Measurements from ENCODE around the gene TTC7B.

The TTC7B gene

DNA sequence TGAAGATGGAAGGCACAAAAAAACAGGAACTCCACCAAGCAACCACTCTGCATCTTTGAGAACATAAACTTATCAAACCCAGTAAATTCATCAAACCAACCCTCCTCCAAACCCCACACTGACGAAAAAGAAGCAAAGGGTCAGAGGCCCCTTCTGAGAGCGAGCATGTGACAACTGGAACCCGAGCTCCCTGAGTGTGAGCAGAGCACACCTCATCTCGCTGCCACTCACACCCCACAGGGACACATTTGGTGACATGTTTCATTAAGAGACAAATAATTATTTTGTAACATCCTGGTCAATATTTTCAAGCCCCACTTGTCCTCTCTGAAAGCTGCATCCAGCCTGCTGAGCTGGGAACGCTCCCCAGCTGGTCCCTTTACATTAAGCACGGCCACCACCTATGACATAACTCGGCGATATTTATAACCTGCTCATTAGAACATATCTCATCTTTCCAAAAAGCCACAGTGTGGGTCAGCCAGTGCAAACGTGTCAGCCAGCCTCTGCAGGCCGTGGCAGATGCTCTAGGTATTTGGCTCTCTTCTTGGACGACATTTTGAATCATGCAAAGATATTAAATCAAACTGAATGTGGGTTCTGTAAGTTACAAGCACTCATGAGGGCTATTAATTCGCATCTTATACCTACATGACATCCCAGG lies 120.1 kb downstream of the TTC7B start:
- no peaks in the 10 kb centered on the region for H3K9me2 ChIP-seq (replicated peaks; ENCODE audit: insufficient read depth, low read length)
- H3K27ac ChIP-seq (ENCODE audit: low read depth, low read length), result no peak overlapping the region
- no peak overlapping the region for H2AFZ ChIP-seq (ENCODE audit: low read depth, low read length, severe bottlenecking)
- no peak overlapping the region for H3K4me3 ChIP-seq (ENCODE audit: insufficient read depth, low read length, poor library complexity, severe bottlenecking)
- H4K20me1 ChIP-seq (ENCODE audit: low read depth, low read length), result no peaks in the 10 kb centered on the region
- H3K4me2 ChIP-seq (ENCODE audit: low read depth, low read length, poor library complexity, severe bottlenecking), result no peak overlapping the region
- no peaks in the 10 kb centered on the region for H3K9me3 ChIP-seq (ENCODE audit: insufficient read depth, low read length)
- H3K9ac ChIP-seq (ENCODE audit: low read length), result no peak overlapping the region
- no peaks in the 10 kb centered on the region for H3K27me3 ChIP-seq (ENCODE audit: low read length)
- no peaks in the 10 kb centered on the region for H3F3A ChIP-seq (ENCODE audit: insufficient read depth)
- H3K79me2 ChIP-seq (ENCODE audit: insufficient read depth, low read length), result no peaks in the 10 kb centered on the region
- no peaks in the 10 kb centered on the region for H3K36me3 ChIP-seq (ENCODE audit: low read length)
- TF ChIP-seq EZH2phosphoT487 (conservative IDR thresholded peaks at IDR 0.05; ENCODE audit: low read length), result no peak
- TF ChIP-seq, protein P1, sequence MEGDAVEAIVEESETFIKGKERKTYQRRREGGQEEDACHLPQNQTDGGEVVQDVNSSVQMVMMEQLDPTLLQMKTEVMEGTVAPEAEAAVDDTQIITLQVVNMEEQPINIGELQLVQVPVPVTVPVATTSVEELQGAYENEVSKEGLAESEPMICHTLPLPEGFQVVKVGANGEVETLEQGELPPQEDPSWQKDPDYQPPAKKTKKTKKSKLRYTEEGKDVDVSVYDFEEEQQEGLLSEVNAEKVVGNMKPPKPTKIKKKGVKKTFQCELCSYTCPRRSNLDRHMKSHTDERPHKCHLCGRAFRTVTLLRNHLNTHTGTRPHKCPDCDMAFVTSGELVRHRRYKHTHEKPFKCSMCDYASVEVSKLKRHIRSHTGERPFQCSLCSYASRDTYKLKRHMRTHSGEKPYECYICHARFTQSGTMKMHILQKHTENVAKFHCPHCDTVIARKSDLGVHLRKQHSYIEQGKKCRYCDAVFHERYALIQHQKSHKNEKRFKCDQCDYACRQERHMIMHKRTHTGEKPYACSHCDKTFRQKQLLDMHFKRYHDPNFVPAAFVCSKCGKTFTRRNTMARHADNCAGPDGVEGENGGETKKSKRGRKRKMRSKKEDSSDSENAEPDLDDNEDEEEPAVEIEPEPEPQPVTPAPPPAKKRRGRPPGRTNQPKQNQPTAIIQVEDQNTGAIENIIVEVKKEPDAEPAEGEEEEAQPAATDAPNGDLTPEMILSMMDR (IDR thresholded peaks at IDR 0.05; ENCODE audit: insufficient read depth, low read length, poor library complexity, severe bottlenecking), result no peak

DNA sequence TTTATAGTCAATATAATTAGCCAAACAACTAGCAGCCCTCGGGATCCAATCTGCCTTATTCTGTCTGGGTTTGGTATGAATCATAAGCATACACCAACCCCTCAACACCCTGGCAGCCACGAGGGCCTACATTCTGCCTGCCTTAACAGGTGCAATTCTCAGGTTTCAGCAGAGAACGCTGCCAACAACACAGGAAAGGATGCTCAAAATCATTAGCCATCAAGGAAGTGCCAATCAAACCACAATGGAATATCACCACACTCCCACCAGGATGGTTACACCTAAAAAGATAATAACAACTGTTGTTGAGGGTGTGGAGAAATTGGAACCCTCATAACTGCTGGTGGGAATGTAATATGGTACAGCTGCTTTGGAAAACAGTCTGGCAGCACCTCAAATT lies 122.8 kb downstream of the TTC7B start:
- Histone ChIP-seq H3K9ac (ENCODE audit: low read length) (no peak overlapping the region), H3K4me2 (ENCODE audit: low read depth, low read length, poor library complexity, severe bottlenecking) (no peak overlapping the region), H3K27ac (ENCODE audit: low read depth, low read length) (no peak overlapping the region), H3F3A (ENCODE audit: insufficient read depth) (no peaks in the 10 kb centered on the region), H3K36me3 (ENCODE audit: low read length) (no peaks in the 10 kb centered on the region), H3K27me3 (ENCODE audit: low read length) (no peaks in the 10 kb centered on the region), H2AFZ (ENCODE audit: low read depth, low read length, severe bottlenecking) (no peak overlapping the region), H3K9me2 (replicated peaks; ENCODE audit: insufficient read depth, low read length) (no peaks in the 10 kb centered on the region), H4K20me1 (ENCODE audit: low read depth, low read length) (no peaks in the 10 kb centered on the region), H3K4me3 (ENCODE audit: insufficient read depth, low read length, poor library complexity, severe bottlenecking) (no peak overlapping the region), H3K79me2 (ENCODE audit: insufficient read depth, low read length) (no peaks in the 10 kb centered on the region), H3K9me3 (ENCODE audit: insufficient read depth, low read length) (no peaks in the 10 kb centered on the region)
- TF ChIP-seq EZH2phosphoT487 (conservative IDR thresholded peaks at IDR 0.05; ENCODE audit: low read length), result no peak
- TF ChIP-seq, protein P1 (IDR thresholded peaks at IDR 0.05; ENCODE audit: insufficient read depth, low read length, poor library complexity, severe bottlenecking), result no peak

DNA sequence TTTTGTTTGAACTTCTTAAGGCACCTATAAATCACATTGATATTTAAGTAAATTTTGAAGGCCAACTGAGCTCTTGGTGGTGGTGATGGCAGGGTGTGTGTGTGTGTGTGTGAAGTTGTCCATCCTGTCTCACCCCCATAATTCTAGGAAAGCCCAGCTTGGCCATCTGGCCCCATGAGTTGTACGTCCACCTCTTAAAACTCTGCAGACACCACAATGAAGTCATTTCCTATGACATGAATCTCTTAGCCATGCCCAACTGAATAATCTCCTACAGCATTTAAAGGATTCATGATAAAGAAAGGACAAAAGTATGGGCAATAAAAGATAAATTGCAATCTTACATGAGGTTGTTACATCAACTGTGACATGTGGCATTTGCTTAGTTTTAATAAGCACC lies 123.4 kb downstream of the TTC7B start:
- no peak overlapping the region for H3K4me2 ChIP-seq (ENCODE audit: low read depth, low read length, poor library complexity, severe bottlenecking)
- H3K9me3 ChIP-seq (ENCODE audit: insufficient read depth, low read length), result no peaks in the 10 kb centered on the region
- no peak for TF ChIP-seq EZH2phosphoT487 (conservative IDR thresholded peaks at IDR 0.05; ENCODE audit: low read length)
- H3K27ac ChIP-seq (ENCODE audit: low read depth, low read length), result no peak overlapping the region
- H3K79me2 ChIP-seq (ENCODE audit: insufficient read depth, low read length), result no peaks in the 10 kb centered on the region
- H3F3A ChIP-seq (ENCODE audit: insufficient read depth), result no peaks in the 10 kb centered on the region
- no peaks in the 10 kb centered on the region for H3K27me3 ChIP-seq (ENCODE audit: low read length)
- no peaks in the 10 kb centered on the region for H3K9me2 ChIP-seq (replicated peaks; ENCODE audit: insufficient read depth, low read length)
- no peaks in the 10 kb centered on the region for H4K20me1 ChIP-seq (ENCODE audit: low read depth, low read length)
- H2AFZ ChIP-seq (ENCODE audit: low read depth, low read length, severe bottlenecking), result no peak overlapping the region
- H3K9ac ChIP-seq (ENCODE audit: low read length), result no peak overlapping the region
- H3K4me3 ChIP-seq (ENCODE audit: insufficient read depth, low read length, poor library complexity, severe bottlenecking), result no peak overlapping the region
- H3K36me3 ChIP-seq (ENCODE audit: low read length), result no peaks in the 10 kb centered on the region

DNA sequence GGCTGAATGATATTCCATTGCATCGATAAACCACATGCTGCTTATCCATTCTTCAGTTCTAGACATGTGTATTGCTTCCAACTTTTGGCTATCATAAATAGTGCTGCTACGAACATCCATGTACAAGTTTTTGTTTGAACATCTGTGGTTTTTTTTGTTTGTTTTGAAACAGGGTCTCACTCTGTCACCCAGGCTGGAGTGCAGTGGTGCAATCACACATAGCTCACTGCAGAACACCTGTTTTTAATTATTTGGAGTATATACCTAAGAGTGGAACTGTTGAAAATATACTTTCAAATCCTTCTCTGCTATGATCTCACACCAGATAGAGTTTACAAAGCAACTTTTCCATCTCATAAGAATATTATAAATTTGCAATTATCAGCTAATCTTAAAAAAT lies 124.2 kb downstream of the TTC7B start:
- Histone ChIP-seq H3K27me3 (ENCODE audit: low read length) (no peaks in the 10 kb centered on the region), H2AFZ (ENCODE audit: low read depth, low read length, severe bottlenecking) (no peak overlapping the region), H3K79me2 (ENCODE audit: insufficient read depth, low read length) (no peaks in the 10 kb centered on the region), H3K4me2 (ENCODE audit: low read depth, low read length, poor library complexity, severe bottlenecking) (no peak overlapping the region), H3F3A (ENCODE audit: insufficient read depth) (no peaks in the 10 kb centered on the region), H3K36me3 (ENCODE audit: low read length) (no peaks in the 10 kb centered on the region), H3K9me3 (ENCODE audit: insufficient read depth, low read length) (no peaks in the 10 kb centered on the region), H4K20me1 (ENCODE audit: low read depth, low read length) (no peaks in the 10 kb centered on the region), H3K9me2 (replicated peaks; ENCODE audit: insufficient read depth, low read length) (no peaks in the 10 kb centered on the region), H3K27ac (ENCODE audit: low read depth, low read length) (no peak overlapping the region), H3K4me3 (ENCODE audit: insufficient read depth, low read length, poor library complexity, severe bottlenecking) (no peak overlapping the region), H3K9ac (ENCODE audit: low read length) (no peak overlapping the region)
- TF ChIP-seq, protein P1 (IDR thresholded peaks at IDR 0.05; ENCODE audit: insufficient read depth, low read length, poor library complexity, severe bottlenecking), result no peak
- no peak for TF ChIP-seq EZH2phosphoT487 (conservative IDR thresholded peaks at IDR 0.05; ENCODE audit: low read length)

Measured in SU-DHL-6 (cell line).